BLaER1 (cell line): Measurements from ENCODE around the gene MRPS11.

Experiments used
- H3K27ac ChIP-seq: shearing (Covaris generic); formaldehyde crosslinking; 2 replicates; pipeline ENCODE4 v1.8.1; 2022
- H3K27me3 ChIP-seq: shearing (Covaris generic); formaldehyde crosslinking; 2 replicates; pipeline ENCODE4 v1.8.1; 2022
- H3K36me3 ChIP-seq: shearing (Covaris generic); formaldehyde crosslinking; 2 replicates; pipeline ENCODE4 v1.8.1; 2022
- H3K4me1 ChIP-seq: shearing (Covaris generic); formaldehyde crosslinking; 2 replicates; pipeline ENCODE4 v1.8.1; 2022
- H3K4me2 ChIP-seq: shearing (Covaris generic); formaldehyde crosslinking; 2 replicates; pipeline ENCODE4 v1.8.1; 2022
- H3K4me3 ChIP-seq: shearing (Covaris generic); formaldehyde crosslinking; 2 replicates; pipeline ENCODE4 v1.8.1; 2022
- H3K9ac ChIP-seq: shearing (Covaris generic); formaldehyde crosslinking; 2 replicates; pipeline ENCODE4 v1.8.1; 2022
- H3K9me3 ChIP-seq: shearing (Covaris generic); formaldehyde crosslinking; 2 replicates; pipeline ENCODE4 v1.8.1; 2022
- H4K20me1 ChIP-seq: shearing (Covaris generic); formaldehyde crosslinking; 2 replicates; pipeline ENCODE4 v1.8.1; 2022
- Cebpa-rat ChIP-seq: shearing (Covaris generic); IDR thresholded peaks from 2 replicates; pipeline ENCODE4 v1.8.1; 2022

Gene MRPS11

GRCh38 chr15:88490036-88490435 is 22.5 kb downstream of the MRPS11 start:
- Histone ChIP-seq H3K4me3 (no peak overlapping the region), H4K20me1 (no peaks in the 10 kb centered on the region)

GRCh38 chr15:88491158-88491557 is 23.6 kb downstream of the MRPS11 start:
- H3K36me3 ChIP-seq, result peaks cover 12% of the 10 kb centered on the region; the same call in 1 of the 2 replicates
- no peak overlapping the region for H3K4me3 ChIP-seq
- TF ChIP-seq Cebpa-rat, result no peak
- H3K9ac ChIP-seq, result no peak overlapping the region
- H3K4me2 ChIP-seq, result peak overlapping the region; percentile 52
- no peaks in the 10 kb centered on the region for H3K27me3 ChIP-seq
- H4K20me1 ChIP-seq, result no peaks in the 10 kb centered on the region
- no peaks in the 10 kb centered on the region for H3K9me3 ChIP-seq
- H3K4me1 ChIP-seq, result peaks cover 10% of the 10 kb centered on the region
- peak overlapping the region; percentile 9; the same call in 1 of the 2 replicates for H3K27ac ChIP-seq

More at GRCh38 chr15:88490036-88490435, 22.5 kb downstream of the MRPS11 start:
- H3K27me3 ChIP-seq, result no peaks in the 10 kb centered on the region
- H3K4me1 ChIP-seq, result peaks cover 10% of the 10 kb centered on the region
- H3K27ac ChIP-seq, result no peak overlapping the region
- no peak overlapping the region for H3K4me2 ChIP-seq
- H3K9ac ChIP-seq, result no peak overlapping the region
- no peaks in the 10 kb centered on the region for H3K9me3 ChIP-seq
- H3K36me3 ChIP-seq, result peaks cover 10% of the 10 kb centered on the region; the same call in 1 of the 2 replicates
- TF ChIP-seq Cebpa-rat, result no peak

GRCh38 chr15:88493844-88494243 is 26.3 kb downstream of the MRPS11 start:
- no peak for TF ChIP-seq Cebpa-rat
- Histone ChIP-seq H3K4me2 (no peak overlapping the region), H4K20me1 (no peaks in the 10 kb centered on the region), H3K27me3 (no peaks in the 10 kb centered on the region), H3K9ac (no peak overlapping the region), H3K4me1 (peaks cover 10% of the 10 kb centered on the region), H3K27ac (no peak overlapping the region), H3K9me3 (no peaks in the 10 kb centered on the region), H3K36me3 (peaks cover 25% of the 10 kb centered on the region; the same call in 1 of the 2 replicates), H3K4me3 (no peak overlapping the region)

GRCh38 chr15:88497109-88497765 is 29.7 kb downstream of the MRPS11 start:
- no peaks in the 10 kb centered on the region for H3K4me1 ChIP-seq
- H3K9me3 ChIP-seq, result no peaks in the 10 kb centered on the region
- peaks cover 25% of the 10 kb centered on the region; the same call in 1 of the 2 replicates for H3K36me3 ChIP-seq

GRCh38 chr15:88498996-88499395 is 31.5 kb downstream of the MRPS11 start:
- Histone ChIP-seq H3K4me1 (no peaks in the 10 kb centered on the region), H3K4me2 (no peak overlapping the region), H3K36me3 (peaks cover 25% of the 10 kb centered on the region; the same call in 1 of the 2 replicates), H4K20me1 (no peaks in the 10 kb centered on the region), H3K9me3 (no peaks in the 10 kb centered on the region), H3K9ac (no peak overlapping the region), H3K27ac (no peak overlapping the region), H3K4me3 (no peak overlapping the region), H3K27me3 (no peaks in the 10 kb centered on the region)
- TF ChIP-seq Cebpa-rat, result no peak

More at GRCh38 chr15:88497109-88497765, 29.7 kb downstream of the MRPS11 start:
- H3K4me2 ChIP-seq, result no peak overlapping the region
- no peaks in the 10 kb centered on the region for H4K20me1 ChIP-seq
- H3K9ac ChIP-seq, result no peak overlapping the region
- no peak overlapping the region for H3K27ac ChIP-seq
- H3K27me3 ChIP-seq, result no peaks in the 10 kb centered on the region
- no peak for TF ChIP-seq Cebpa-rat
- H3K4me3 ChIP-seq, result no peak overlapping the region

- peaks cover 51% of the 10 kb centered on the region for H3K36me3 ChIP-seq
- no peak overlapping the region for H3K27ac ChIP-seq
These were observed 36.9 kb downstream of the MRPS11 start for GRCh38 chr15:88504445-88504844.

GRCh38 chr15:88505721-88506120 is 38.2 kb downstream of the MRPS11 start:
- no peak for TF ChIP-seq Cebpa-rat
- no peak overlapping the region for H3K4me3 ChIP-seq
- no peak overlapping the region for H3K9ac ChIP-seq
- H3K27me3 ChIP-seq, result no peaks in the 10 kb centered on the region
- H3K4me1 ChIP-seq, result no peaks in the 10 kb centered on the region
- no peaks in the 10 kb centered on the region for H3K9me3 ChIP-seq
- no peaks in the 10 kb centered on the region for H4K20me1 ChIP-seq
- peaks cover 62% of the 10 kb centered on the region for H3K36me3 ChIP-seq
- H3K4me2 ChIP-seq, result no peak overlapping the region
- H3K27ac ChIP-seq, result no peak overlapping the region

More at GRCh38 chr15:88504445-88504844, 36.9 kb downstream of the MRPS11 start:
- H3K9me3 ChIP-seq, result no peaks in the 10 kb centered on the region
- H3K4me2 ChIP-seq, result no peak overlapping the region
- H3K27me3 ChIP-seq, result no peaks in the 10 kb centered on the region
- no peak overlapping the region for H3K4me3 ChIP-seq
- H4K20me1 ChIP-seq, result no peaks in the 10 kb centered on the region
- TF ChIP-seq Cebpa-rat, result no peak
- no peaks in the 10 kb centered on the region for H3K4me1 ChIP-seq
- no peak overlapping the region for H3K9ac ChIP-seq

GRCh38 chr15:88506628-88507027 is 39.1 kb downstream of the MRPS11 start:
- H3K36me3 ChIP-seq, result peaks cover 71% of the 10 kb centered on the region
- no peaks in the 10 kb centered on the region for H3K9me3 ChIP-seq
- no peak for TF ChIP-seq Cebpa-rat
- H3K4me1 ChIP-seq, result no peaks in the 10 kb centered on the region
- no peak overlapping the region for H3K27ac ChIP-seq
- H3K27me3 ChIP-seq, result no peaks in the 10 kb centered on the region
- no peak overlapping the region for H3K4me3 ChIP-seq
- no peaks in the 10 kb centered on the region for H4K20me1 ChIP-seq
- H3K4me2 ChIP-seq, result no peak overlapping the region
- H3K9ac ChIP-seq, result no peak overlapping the region

- Histone ChIP-seq H4K20me1 (no peaks in the 10 kb centered on the region), H3K27ac (no peak overlapping the region), H3K36me3 (peaks cover 78% of the 10 kb centered on the region), H3K4me1 (no peaks in the 10 kb centered on the region), H3K9me3 (no peaks in the 10 kb centered on the region), H3K9ac (no peak overlapping the region), H3K4me3 (no peak overlapping the region), H3K4me2 (no peak overlapping the region), H3K27me3 (no peaks in the 10 kb centered on the region)
- no peak for TF ChIP-seq Cebpa-rat
These were observed 41.8 kb downstream of the MRPS11 start for GRCh38 chr15:88509321-88509720.

GRCh38 chr15:88509964-88510363 is 42.5 kb downstream of the MRPS11 start:
- Histone ChIP-seq H3K4me2 (no peak overlapping the region), H3K4me3 (no peak overlapping the region), H3K27me3 (no peaks in the 10 kb centered on the region), H3K9ac (no peak overlapping the region), H3K36me3 (peaks cover 73% of the 10 kb centered on the region), H3K9me3 (no peaks in the 10 kb centered on the region), H3K27ac (no peak overlapping the region), H3K4me1 (no peaks in the 10 kb centered on the region), H4K20me1 (no peaks in the 10 kb centered on the region)
- TF ChIP-seq Cebpa-rat, result no peak
